Stimulated activated memory B cell treated with anti-CD40 and anti-IgM and Interleukin-4, amounts not matched to agents 10 μg/mL and 1 μg/mL and 100 μg/mL, for 72 hours (primary cell): Measurements from ENCODE around the gene HIVEP3.

Experiments used
- ATAC-seq: fragments of 150-1000 bp; cut with Tn5 transposase; 2 replicates; pipeline ENCODE4 v1.10.0; 2021
- H3K27ac Mint-ChIP-seq: one replicate; pipeline ENCODE4 v1.8.0; 2022; ENCODE audit warnings: mild to moderate bottlenecking, mixed read lengths
- H3K27me3 Mint-ChIP-seq: one replicate; pipeline ENCODE4 v1.8.0; 2022; ENCODE audit warnings: mixed read lengths
- H3K36me3 Mint-ChIP-seq: one replicate; pipeline ENCODE4 v1.8.0; 2022; ENCODE audit warnings: mixed read lengths
- H3K4me1 Mint-ChIP-seq: one replicate; pipeline ENCODE4 v1.8.0; 2022; ENCODE audit warnings: mixed read lengths
- H3K4me3 Mint-ChIP-seq: one replicate; pipeline ENCODE4 v1.8.0; 2022; ENCODE audit warnings: mild to moderate bottlenecking, moderate library complexity, mixed read lengths
- H3K9me3 Mint-ChIP-seq: one replicate; pipeline ENCODE4 v1.8.0; 2022; ENCODE audit warnings: mixed read lengths

The HIVEP3 gene

DNA sequence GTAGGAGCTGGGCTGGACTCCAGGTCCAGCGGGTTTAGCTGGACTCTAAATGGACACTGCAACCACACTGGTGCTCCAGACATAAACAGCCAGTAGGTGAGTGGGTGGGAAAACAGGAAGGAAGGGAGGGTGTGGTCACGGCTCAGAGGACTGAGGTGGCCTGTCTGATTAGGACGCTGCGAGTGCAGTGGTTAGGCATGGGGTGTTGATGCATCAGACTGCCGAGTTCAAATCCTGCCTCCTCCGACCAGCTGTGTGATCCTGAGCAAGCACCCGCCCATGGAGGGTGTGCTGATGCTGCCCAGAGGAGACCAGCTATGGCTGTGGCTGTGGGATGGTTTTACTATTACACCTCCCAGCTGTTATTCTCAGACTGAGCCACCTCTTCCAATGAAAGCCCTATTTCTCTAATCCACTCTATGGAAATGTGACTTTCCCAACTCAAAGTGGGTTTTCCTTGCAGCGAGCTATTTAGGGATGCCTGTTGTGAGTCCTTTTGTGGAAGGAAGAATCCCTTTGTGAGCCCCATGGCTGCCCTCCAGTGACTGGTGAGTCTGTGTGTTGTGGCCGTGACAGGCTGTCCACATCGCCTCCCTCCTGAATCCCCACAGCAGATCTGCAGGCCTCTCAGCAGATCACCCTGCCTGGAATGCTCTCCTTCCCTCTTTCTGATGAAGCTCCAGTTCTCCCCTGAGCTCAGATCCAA lies 377.7 kb downstream of the HIVEP3 start:
- no peak overlapping the region for H3K4me3 Mint-ChIP-seq
- H3K27ac Mint-ChIP-seq, result peak overlapping the region; percentile 60
- peak; percentile 58 for ATAC-seq
- H3K36me3 Mint-ChIP-seq, result peaks cover 60% of the 10 kb centered on the region
- no peaks in the 10 kb centered on the region for H3K27me3 Mint-ChIP-seq
- H3K9me3 Mint-ChIP-seq, result peaks cover 10% of the 10 kb centered on the region
- peaks cover 57% of the 10 kb centered on the region for H3K4me1 Mint-ChIP-seq

DNA sequence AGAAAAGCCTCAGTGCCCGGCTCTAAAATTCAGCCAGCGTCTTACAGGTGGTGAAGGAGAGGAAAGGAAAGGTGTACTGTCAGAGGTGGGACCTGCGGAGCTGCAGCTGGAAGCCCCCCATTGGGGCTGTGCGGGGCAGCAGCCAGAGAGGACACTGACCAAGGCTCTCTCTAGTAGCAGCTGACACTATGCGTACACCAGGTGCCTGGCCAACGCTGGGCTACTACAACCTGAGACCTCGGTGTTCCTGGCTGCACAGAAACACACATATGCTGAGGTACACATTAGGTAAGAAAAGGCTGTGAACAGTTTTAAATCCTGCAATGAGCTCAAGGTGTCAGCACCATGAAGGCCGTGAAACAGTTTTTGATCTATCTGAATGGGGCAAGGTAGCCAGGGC lies 378.7 kb downstream of the HIVEP3 start:
- H3K4me1 Mint-ChIP-seq, result peaks cover 60% of the 10 kb centered on the region
- peak; percentile 3 for ATAC-seq
- no peaks in the 10 kb centered on the region for H3K27me3 Mint-ChIP-seq
- peak overlapping the region; percentile 10 for H3K27ac Mint-ChIP-seq
- no peak overlapping the region for H3K4me3 Mint-ChIP-seq
- H3K36me3 Mint-ChIP-seq, result peaks cover 64% of the 10 kb centered on the region
- peaks cover 5% of the 10 kb centered on the region for H3K9me3 Mint-ChIP-seq

GRCh38 chr1:41539418-41539805 lies 379.3 kb downstream of the HIVEP3 start:
- Mint-ChIP-seq H3K4me3 (no peak overlapping the region), H3K36me3 (peaks cover 63% of the 10 kb centered on the region), H3K4me1 (peaks cover 60% of the 10 kb centered on the region), H3K27me3 (no peaks in the 10 kb centered on the region), H3K27ac (peak overlapping the region; percentile 10), H3K9me3 (peaks cover 1% of the 10 kb centered on the region)
- ATAC-seq, result no peak

DNA sequence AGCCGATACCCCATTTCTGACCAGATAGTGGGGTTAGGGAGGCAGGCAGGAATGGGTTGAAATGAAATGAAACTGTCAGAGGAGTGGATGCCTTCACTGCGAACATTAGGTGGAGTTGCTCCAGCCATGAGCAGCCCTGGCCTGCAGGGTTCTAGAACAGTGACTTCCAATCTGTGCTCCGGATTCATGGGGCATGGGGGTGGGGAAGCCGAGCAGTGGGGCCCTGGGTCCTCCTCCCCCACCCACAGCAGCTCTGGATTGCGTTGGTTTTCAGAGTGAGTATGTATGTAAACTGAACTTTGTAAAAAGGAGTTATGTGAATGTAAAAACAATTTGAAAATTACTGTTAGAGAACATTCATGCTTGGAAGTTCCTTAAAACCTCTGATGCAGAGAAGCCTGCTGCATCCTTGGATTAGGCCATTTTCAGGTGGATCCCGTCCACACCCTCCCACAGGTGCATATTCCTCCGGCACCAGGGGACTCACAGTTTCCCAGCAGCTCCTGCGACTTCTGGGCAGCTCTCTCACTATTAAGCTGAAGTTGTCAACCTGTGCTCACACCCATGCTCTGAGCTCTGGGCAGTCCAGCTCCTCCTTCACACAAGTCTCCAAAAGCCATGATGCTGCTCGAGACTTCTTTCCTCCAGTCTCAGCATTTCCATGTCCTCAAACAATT lies 379.8 kb downstream of the HIVEP3 start:
- Mint-ChIP-seq H3K27me3 (no peaks in the 10 kb centered on the region), H3K9me3 (no peaks in the 10 kb centered on the region), H3K4me1 (peaks cover 60% of the 10 kb centered on the region), H3K27ac (no peak overlapping the region), H3K36me3 (peaks cover 63% of the 10 kb centered on the region), H3K4me3 (no peak overlapping the region)
- no peak for ATAC-seq

DNA sequence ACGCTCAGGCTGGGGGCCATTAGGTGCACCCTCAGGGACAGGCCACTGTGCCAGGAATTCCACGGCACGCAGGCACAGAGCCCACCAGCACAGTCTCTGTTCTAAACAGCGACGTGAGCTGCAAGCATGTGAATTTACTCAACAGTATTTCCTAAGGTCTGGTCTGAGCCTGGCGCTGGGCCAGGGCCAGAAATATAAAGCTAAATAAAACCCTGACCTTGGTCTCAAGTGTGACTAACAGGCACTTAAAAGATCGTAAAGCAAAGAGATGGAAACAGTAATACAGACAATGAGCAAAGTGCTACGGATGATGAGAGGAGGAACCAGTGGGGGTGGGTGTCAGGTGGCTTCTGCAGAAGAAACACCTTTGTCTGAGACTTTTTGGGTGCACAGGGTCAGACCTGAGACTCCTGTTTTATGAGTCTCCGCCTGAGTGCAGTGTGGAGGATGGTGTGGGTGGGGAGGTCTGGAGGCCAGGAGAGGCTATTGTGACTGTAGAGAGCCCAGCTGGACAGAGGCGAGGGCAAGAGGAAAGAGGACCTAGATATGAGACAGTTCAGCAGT lies 380.9 kb downstream of the HIVEP3 start:
- peak overlapping the region; percentile 58 for H3K27ac Mint-ChIP-seq
- H3K4me1 Mint-ChIP-seq, result peaks cover 60% of the 10 kb centered on the region
- H3K36me3 Mint-ChIP-seq, result peaks cover 62% of the 10 kb centered on the region
- H3K4me3 Mint-ChIP-seq, result peak overlapping the region; percentile 7
- H3K9me3 Mint-ChIP-seq, result no peaks in the 10 kb centered on the region
- no peaks in the 10 kb centered on the region for H3K27me3 Mint-ChIP-seq
- ATAC-seq, result peak; percentile 28

GRCh38 chr1:41537251-41537650 lies 381.5 kb downstream of the HIVEP3 start:
- H3K27ac Mint-ChIP-seq, result peak overlapping the region; percentile 58
- peaks cover 57% of the 10 kb centered on the region for H3K36me3 Mint-ChIP-seq
- peak; percentile 56 for ATAC-seq
- H3K4me1 Mint-ChIP-seq, result peaks cover 55% of the 10 kb centered on the region
- H3K4me3 Mint-ChIP-seq, result peak overlapping the region; percentile 40
- H3K9me3 Mint-ChIP-seq, result no peaks in the 10 kb centered on the region
- H3K27me3 Mint-ChIP-seq, result no peaks in the 10 kb centered on the region

DNA sequence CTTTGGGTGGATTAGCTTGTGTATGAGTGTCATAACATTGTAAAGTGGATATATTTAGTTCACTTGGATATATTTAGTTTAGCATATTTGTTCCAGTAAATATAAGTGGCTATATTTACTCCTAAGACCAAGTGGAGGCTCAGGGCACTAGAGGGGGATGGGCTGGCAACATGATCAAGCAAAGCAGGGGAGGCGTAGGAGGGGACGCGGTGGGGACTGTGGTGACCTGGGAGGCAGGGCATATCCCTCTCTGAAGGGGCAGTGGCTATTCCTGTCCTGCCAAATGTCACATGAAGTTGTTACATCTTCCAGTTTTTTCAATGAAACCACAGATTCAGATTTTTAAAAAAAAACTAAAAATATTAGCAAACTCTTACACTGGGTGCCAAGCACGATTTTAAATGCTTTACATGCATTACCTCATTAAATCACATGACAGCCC lies 382.3 kb downstream of the HIVEP3 start:
- Mint-ChIP-seq H3K36me3 (peaks cover 59% of the 10 kb centered on the region), H3K27ac (no peak overlapping the region), H3K9me3 (no peaks in the 10 kb centered on the region), H3K4me1 (peaks cover 49% of the 10 kb centered on the region), H3K4me3 (no peak overlapping the region), H3K27me3 (no peaks in the 10 kb centered on the region)
- no peak for ATAC-seq

DNA sequence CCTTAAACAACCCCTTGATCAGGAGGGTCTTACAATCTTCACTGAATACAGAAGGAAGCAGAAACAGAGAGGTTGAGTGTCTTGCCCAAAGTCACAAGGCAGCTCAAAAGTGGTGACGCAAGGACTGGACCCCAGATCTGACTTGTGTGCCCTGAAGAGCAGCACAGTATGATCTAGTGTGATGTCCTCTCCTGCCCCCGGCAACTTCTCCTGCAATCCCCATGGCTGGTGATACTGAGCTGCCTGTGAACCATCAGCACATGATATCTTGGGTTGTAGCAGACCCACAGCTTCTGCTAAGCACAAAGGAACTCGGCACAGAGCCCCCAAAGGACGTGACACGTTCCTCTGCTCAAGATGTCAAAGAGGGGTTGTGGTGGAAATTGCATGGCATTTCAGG lies 383.0 kb downstream of the HIVEP3 start:
- ATAC-seq, result no peak
- no peak overlapping the region for H3K27ac Mint-ChIP-seq
- no peaks in the 10 kb centered on the region for H3K9me3 Mint-ChIP-seq
- H3K4me1 Mint-ChIP-seq, result peaks cover 49% of the 10 kb centered on the region
- no peaks in the 10 kb centered on the region for H3K27me3 Mint-ChIP-seq
- no peak overlapping the region for H3K4me3 Mint-ChIP-seq
- H3K36me3 Mint-ChIP-seq, result peaks cover 64% of the 10 kb centered on the region

DNA sequence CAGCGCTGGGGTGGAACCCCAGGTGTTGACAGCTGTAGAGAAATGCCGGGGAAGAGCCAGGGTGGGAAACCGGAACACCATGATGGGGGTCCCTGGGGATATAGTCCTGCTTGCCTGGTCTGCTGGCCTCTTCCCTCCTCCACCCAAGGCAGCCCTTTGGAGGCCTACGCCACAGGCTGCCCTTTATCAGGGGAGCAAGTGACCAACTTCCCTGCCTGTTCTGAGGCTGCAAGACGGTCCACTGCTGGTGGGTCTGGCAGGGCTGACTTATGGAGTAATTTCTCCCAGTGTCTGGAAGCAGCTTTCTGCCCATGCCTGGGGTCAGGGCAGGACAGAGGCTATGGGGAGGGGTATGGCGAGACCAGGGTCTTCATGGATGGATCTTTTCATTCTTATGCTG lies 383.4 kb downstream of the HIVEP3 start:
- ATAC-seq, result no peak
- Mint-ChIP-seq H3K27me3 (no peaks in the 10 kb centered on the region), H3K4me3 (no peak overlapping the region), H3K27ac (no peak overlapping the region), H3K4me1 (peaks cover 47% of the 10 kb centered on the region), H3K9me3 (no peaks in the 10 kb centered on the region), H3K36me3 (peaks cover 66% of the 10 kb centered on the region)

DNA sequence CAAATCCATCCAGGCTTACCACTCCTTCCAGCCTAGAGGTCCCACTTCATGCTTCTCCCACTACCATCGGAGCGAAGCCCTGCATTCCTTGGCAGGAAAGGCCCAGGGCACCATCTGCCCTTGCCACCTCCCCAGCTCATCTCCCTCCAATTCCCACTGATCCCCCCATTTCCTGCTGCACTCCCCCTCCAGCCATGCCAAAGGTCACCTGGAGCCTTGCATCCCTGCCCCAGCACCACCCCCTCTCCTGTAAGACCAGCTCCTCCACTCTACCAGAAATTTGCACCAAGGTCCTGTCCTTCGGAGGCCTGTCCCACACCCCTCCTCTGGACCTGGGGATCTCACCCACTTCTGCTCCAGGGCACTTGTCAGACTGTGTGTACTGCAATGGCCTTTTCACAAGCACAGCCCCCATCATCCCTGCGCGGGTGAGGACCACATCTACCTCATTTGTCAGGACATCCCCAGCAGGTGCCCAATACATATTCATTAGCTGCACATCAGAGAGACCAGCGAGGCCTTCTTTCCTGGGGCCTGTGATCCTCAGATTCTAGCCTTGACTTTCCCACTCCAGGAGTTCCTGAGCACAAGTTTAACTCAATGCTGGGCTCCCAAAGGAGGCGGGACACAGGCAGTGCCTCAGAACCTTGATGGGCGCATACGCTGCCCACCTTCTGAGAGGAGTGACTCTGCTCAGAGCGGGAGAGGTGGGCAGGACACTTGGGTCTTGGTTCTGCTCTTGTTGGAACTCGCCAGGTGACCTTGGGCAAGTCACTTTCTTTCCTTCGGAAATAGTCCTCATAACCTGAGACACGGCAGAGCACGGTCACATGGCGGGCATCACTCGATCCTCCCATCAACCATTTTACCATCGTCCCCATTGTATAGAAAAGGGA lies 384.3 kb downstream of the HIVEP3 start:
- Mint-ChIP-seq H3K27ac (no peak overlapping the region), H3K4me1 (peaks cover 46% of the 10 kb centered on the region), H3K36me3 (peaks cover 69% of the 10 kb centered on the region), H3K9me3 (no peaks in the 10 kb centered on the region), H3K27me3 (no peaks in the 10 kb centered on the region), H3K4me3 (no peak overlapping the region)
- no peak for ATAC-seq

GRCh38 chr1:41533731-41534080 lies 385.0 kb downstream of the HIVEP3 start:
- H3K36me3 Mint-ChIP-seq, result peaks cover 66% of the 10 kb centered on the region
- peaks cover 47% of the 10 kb centered on the region for H3K4me1 Mint-ChIP-seq
- no peak for ATAC-seq
- H3K9me3 Mint-ChIP-seq, result no peaks in the 10 kb centered on the region
- no peaks in the 10 kb centered on the region for H3K27me3 Mint-ChIP-seq
- H3K27ac Mint-ChIP-seq, result no peak overlapping the region
- no peak overlapping the region for H3K4me3 Mint-ChIP-seq

DNA sequence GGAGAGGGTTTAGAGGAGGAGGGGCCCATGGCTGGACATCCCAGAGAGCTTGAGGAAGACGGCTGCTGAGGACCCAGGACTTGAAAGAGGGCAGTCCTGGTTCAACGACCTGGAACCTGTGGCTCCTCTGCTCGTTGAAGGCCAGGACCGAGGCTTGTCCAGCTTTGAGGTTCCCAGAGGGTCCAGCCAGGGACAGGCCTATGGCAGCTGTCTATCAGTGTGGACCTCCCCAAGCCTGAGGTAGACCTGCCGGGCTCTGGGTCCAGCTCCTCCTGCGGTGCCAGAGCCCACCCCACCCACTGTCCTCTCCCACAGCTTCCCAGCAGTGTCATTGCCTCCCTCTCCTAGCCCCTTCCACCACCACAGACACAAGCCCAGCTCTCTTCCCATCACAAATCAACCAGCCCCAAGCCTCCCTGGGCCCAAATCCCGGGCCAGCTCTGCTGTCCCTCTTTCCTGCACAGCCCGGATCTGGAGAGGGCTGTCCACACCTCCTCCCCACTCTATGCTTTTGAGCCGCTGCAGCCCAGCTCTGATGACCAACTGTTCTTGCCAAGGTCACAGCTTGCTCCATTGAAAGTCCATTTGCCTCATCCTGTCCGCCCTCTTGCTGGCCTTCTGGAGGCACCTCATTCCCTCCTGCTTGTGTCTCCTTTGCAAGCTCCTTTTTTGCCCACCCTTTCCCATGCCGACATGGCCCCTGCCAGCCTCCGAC lies 385.5 kb downstream of the HIVEP3 start:
- H3K36me3 Mint-ChIP-seq, result peaks cover 62% of the 10 kb centered on the region
- no peaks in the 10 kb centered on the region for H3K27me3 Mint-ChIP-seq

GRCh38 chr1:41532206-41532975 lies 386.3 kb downstream of the HIVEP3 start:
- Mint-ChIP-seq H3K4me3 (no peak overlapping the region), H3K36me3 (peaks cover 61% of the 10 kb centered on the region), H3K27ac (no peak overlapping the region), H3K9me3 (peaks cover 2% of the 10 kb centered on the region), H3K4me1 (peaks cover 38% of the 10 kb centered on the region), H3K27me3 (no peaks in the 10 kb centered on the region)
- no peak for ATAC-seq

More for the DNA sequence above, 385.5 kb downstream of the HIVEP3 start:
- peaks cover 43% of the 10 kb centered on the region for H3K4me1 Mint-ChIP-seq
- no peaks in the 10 kb centered on the region for H3K9me3 Mint-ChIP-seq
- H3K27ac Mint-ChIP-seq, result no peak overlapping the region
- no peak for ATAC-seq
- H3K4me3 Mint-ChIP-seq, result no peak overlapping the region

DNA sequence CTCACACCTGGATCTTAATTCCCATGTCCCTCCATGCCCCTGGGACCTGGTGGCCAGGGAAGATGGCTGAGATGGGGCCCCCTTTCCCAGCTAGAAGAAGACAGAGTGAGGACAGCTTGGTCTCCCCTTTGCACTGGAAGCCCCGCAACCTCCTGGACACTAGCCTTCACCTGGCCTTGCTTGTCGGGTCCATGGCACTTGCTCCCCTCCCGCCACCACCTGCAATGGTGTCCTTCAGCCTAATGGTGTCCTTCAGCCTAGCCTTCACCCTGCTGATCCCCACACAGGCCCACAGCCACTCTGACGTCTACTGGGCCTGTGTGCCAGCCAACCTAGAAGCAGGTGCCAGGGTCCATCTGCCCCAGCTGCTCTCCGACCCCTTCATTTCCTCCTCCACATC lies 388.3 kb downstream of the HIVEP3 start:
- Mint-ChIP-seq H3K9me3 (peaks cover 11% of the 10 kb centered on the region), H3K27me3 (no peaks in the 10 kb centered on the region), H3K4me3 (no peak overlapping the region), H3K4me1 (peaks cover 39% of the 10 kb centered on the region), H3K27ac (peak overlapping the region; percentile 62), H3K36me3 (peaks cover 67% of the 10 kb centered on the region)
- no peak for ATAC-seq
